Jurkat, Clone E6-1 (cell line): ENCODE data around the gene MLXIP.
A peak's percentile ranks its signal among the peaks of the same experiment; 100 is the strongest.

ENCODE experiments used
- DNase-seq: peaks from one replicate; pipeline ENCODE4 v3.0.0-alpha.2; 2011; ENCODE audit warnings: low read depth, low spot score
- H3K4me3 ChIP-seq: 2 replicates; pipeline ENCODE4 v1.5.1; 2011; ENCODE audit warnings: mild to moderate bottlenecking, low read length, control low read depth, moderate library complexity

The MLXIP gene

DNA sequence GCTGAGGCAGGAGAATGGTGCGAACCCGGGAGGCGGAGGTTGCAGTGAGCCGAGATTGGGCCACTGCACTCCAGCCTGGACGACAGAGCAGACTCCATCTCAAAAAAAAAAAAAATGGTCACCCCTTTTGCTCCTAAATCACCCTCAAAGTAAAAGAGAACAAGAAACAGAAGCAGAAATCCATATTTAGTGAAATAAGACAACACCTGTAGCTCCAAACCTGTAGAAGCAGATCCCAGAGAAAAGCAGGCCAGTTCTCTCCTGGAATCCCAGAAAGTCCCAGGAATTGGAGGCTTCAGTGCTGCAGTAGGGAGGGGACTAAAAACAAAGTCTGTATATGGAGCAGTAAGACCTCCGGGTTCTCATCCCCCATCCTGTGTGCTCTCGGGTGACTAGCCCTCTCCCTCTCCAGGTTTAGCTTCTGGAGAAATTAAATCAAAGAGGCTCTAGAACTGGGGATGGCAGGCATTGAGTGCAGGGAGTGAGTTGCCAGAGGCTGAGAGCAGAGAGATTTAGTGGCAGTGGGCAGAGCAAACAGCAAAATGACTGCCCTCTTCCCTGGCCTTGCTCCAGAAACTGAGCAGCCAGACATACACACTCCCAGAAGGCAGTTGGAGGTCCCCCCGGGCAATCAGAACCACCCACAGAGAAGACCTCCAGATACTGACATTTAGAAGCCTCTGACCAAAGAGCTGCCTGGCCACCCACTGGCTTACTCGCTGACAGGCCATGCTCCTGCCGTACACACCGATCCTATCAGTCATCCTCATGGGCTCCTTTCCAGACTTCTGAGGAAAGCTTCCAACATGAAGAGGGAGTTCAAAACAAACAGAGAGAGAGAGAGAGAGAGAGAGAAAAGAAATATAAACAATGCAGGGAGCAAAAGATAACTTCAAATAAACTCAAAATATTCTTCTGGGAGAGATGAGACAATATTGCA is 6.3 kb upstream of the MLXIP start:
- no peak overlapping the region for H3K4me3 ChIP-seq
- DNase-seq, result no peak

DNA sequence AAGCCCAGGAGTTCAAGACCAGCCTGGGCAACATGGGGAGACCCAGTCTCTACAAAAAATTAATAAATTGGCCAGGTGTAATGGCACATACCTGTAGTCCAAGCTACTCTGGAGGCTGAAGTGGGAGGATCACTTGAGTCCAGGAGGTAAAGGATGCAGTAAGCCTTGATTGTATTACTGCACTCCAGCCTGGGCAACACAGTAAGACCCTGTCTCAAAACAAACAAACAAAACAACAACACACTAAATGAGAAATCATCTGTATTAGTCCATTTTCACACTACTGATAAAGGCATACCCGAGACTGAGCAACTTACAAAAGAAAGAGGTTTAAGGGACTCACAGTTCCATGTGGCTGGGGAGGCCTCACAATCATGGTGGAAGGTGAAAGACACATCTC is 4.7 kb upstream of the MLXIP start:
- no peak for DNase-seq
- no peak overlapping the region for H3K4me3 ChIP-seq

DNA sequence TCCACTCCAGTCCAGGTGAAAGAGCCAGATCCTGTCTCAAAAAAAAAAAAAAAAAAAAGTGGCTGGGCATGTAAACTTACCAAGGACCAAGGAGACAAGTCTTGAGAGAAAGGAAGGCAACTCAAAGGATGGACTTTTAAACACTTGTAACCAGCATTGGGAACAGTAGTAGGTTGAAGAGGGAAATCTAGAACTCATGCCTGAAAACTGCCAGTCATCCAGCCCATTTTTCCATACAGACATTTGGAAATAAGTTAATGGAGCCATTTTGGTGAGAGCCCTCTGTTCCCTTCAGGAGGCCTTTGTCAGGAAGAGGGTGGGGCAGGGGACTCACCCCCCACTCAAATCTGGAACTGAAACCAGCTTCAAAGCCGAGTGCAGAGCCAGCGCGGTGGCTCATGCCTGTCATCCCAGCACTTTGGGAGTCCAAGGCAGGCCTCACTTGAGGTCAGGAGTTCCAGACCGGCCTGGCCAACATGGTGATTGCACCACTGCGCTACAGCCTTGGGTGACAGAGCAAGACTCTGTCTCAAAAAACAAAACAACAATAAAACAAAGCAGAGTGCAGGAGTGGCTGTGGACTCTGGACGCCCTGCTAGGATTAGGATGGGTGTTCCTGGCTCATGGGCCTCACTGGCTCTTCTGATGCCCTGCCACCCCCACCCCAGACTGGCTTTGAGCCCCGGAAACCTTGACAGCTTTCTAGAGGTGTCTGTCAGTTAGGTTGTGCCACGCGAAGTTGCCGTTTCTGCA is 1.6 kb upstream of the MLXIP start:
- DNase-seq, result no peak
- no peak overlapping the region for H3K4me3 ChIP-seq

DNA sequence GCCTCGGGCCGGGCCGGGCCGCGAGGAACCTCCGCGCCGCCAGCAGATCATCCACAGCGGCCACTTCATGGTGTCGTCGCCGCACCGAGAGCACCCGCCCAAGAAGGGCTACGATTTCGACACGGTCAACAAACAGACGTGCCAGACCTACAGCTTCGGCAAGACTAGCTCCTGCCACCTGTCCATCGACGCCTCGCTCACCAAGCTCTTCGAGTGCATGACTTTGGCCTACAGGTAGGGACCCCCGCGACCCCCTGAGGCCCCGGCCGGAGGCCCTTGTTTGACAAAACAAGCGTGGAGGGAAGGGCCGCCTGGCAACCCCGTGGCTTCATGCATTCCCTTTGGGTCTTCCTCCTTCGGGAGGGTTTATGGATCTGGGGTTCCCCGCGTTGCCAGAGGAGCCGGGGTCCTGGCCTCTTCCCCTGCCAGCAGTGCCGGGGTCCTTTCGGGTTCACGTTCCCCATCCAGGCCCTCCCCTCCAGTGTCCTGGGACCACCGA is 526 bp downstream of the MLXIP start:
- no peak for DNase-seq

DNA sequence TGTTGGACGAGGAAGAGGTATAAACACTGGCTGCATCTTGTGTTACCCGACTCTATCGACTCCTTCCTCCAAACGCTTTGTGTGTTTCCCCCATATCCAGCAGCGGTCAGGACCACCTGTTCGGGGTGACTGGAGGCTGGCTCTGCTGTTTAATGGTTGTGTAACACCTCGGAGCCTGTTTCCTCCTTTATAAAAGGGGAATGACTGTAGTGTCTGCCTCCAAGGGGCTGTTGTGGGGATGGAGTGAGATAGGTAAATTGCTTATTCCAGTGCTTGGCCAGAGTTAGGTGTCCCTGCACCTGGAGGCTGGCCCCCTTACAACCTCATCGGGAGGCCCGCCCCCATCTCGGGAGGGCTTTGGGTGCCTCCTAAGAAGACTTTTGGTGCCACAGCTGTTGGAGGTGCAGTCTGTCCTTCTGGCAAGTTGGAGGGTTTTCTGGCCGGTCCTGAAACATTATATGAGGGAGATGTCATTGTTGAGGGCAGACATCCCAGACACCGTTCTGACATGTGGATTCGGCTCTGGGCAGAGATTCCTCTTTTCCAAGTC is 1.1 kb downstream of the MLXIP start:
- H3K4me3 ChIP-seq, result peak overlapping the region; percentile 89
- no peak for DNase-seq

More for the DNA sequence above, 526 bp downstream of the MLXIP start:
- H3K4me3 ChIP-seq, result peak overlapping the region; percentile 89

DNA sequence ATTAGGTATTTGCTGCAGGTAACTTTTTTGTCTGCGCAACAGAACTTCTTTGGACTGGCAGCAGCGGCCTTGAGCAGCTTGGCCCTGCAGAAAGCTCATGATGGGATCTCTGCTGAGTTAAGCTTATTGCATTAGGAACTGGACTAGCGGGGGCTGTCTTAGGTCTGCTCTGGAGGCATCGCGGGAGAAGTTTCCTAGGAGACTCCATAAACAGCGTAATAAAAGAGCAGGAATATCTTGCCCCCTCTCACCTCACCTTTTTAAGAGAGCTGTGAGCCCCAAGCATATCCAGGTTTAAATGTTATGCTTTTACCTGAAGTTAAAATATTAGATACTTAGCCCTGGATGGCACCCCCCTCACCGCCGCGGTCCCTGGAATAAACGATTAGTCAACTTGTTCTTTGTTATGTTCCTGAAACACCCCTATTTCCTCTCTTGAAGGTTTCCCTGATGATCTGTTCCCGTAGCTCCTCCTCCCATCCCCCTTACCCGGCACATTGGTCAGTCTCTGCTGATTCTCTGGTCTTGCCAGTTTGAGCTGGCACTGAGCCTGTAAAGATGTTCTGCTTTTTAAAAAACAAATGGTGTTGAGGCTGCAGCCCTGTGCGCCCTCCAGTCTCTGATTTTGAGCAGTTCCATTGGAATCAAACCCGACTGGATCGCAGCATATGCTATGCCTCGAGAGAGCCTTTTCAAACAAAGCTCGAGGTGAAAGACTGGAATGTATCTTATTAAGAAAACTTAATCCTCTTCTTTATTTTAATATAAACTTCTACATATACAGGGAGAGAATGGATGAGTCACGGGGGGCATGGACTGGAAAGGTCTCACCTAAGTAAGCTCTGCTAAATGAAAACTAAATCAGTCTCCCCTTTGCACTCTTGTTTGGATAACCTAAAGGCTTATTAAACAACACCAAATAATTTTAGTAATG is 1.9 kb downstream of the MLXIP start:
- no peak for DNase-seq
- H3K4me3 ChIP-seq, result peak overlapping the region; percentile 89

DNA sequence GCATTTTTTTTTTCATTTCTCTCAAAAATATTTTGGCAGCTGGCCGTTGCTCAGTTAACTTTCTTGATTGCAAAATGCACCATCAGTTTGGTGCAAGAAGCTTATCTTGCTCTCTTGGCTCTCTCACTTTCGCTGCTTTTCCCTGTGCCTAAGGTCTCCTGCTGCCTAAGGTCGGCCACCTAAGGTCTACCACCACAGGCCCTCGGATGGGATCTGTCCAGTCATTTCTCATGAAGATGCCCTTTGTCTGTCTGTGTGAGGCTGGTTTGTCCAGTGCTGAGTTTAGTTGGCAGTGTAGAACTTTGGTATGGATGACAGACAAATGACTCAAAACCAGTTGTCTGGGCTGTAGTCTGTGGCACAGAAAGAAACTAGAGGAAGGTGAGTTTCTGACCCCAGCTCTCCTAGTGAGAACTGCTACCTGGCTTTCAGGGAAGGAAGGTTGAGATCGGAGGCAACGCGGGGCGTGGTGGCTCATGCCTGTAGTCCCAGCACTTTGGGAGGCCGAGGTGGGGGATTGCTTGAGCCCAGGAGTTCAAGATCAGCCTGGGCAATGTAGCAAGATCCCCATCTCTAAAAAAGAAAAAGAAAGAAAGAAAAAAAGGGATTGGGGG is 2.6 kb downstream of the MLXIP start:
- peak overlapping the region; percentile 89 for H3K4me3 ChIP-seq
- DNase-seq, result no peak

DNA sequence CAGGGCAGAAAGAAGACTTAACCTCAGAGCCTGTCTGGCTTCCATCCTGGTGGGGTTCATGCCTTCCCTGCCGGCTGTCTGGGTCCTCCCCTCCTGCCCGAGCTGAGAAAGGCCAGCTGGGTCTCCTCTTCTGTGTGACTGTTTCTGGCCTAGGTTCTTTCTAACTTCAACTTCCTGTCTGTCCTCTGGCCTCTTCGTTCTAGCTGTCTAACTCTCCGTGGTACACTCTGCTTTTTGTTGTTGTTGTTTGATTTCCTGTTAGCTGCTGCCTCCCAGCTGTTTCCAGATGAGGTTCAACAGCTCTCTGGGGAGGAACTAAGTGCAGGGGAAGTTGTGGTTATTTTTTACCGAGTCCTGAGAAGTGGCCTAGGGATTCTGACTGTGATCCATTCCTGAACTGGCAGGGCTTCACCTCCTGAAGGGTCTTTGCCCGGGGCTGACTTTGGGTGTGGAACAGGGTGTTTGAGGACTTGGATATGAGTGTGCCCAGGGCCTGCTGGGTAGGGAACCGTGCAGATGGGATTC is 3.2 kb downstream of the MLXIP start:
- DNase-seq, result peak; percentile 92
- H3K4me3 ChIP-seq, result peak overlapping the region; percentile 89

DNA sequence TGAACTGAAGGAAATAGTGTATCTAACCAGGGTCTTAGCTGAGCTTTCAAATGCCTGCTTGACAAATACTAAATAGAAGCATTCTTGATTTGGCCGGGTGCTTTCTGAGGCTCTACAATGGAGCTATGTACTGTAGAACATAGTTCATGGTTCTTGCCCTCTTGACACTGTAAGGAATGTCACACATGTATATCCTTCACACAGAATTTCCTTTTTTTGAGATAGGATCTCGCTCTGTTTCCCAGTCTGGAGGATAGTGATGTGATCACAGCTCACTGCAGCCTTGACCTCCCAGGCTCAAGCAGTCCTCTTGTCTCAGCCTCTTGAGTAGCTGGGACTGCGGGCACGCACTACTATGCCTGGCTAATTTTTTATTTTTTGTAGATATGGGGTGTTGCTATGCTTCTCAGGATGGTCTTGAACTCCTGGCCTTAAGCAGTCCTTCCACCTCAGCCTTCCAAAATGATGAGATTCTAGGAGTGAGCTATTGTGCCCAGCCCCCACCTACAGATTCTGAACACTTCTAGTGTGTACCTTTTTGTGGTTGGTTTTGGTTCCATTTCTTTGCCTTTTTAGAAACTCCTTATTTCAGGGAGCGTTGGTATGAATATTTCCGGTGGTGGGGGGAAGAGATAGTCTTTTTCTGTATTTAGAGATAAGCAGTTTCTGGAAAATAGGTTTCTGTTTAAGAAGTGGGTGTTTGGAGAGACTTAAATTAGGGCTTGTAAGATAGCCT is 4.2 kb downstream of the MLXIP start:
- peak overlapping the region; percentile 36 for H3K4me3 ChIP-seq
- peak; percentile 64 for DNase-seq

DNA sequence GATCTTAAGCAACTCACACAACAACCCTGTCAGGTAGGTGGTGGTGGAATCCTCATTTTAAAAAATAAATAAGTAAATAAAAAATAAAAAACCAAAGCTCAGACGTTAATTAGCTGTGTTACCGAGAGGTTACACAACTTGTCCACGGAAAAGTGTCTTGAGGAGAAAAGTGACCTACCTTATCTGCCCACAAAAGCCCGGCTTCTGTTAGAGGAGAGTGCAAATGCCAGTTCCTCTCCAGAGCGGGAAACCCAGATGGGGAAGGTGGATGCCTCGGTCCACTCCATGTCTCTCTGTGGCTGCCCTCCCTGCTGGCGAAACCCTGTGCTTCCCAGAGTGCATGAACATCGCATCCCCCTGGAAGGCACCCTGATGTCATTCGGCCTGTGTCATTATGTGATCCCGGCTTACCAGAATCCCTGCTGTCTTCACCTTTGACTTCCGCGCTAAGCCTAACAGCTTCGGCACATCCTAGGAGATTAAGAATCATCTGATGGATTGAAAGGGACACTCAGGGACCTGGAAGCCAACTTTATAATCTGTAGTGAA is 6.4 kb downstream of the MLXIP start:
- no peak for DNase-seq
- H3K4me3 ChIP-seq, result no peak overlapping the region

DNA sequence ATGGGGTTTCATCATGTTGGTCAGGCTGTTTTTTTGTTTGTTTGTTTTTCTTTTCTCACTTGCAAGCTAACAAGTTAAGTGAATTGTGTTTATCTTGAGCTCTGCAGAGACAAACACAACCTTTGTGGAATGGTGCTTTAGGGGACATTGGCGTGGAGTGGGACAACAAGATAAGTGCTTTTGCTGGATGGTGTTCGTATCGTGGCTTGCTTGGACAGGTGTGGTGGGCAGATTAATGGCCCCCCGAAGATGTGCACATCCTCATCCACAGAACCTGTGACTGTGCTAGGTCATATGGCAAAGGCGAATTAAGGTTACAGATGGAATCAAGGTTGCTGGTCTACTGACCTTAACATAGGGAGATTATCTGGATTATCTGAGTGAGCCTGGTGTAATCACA is 7.0 kb downstream of the MLXIP start:
- H3K4me3 ChIP-seq, result no peak overlapping the region; the same call in 1 of the 2 replicates

DNA sequence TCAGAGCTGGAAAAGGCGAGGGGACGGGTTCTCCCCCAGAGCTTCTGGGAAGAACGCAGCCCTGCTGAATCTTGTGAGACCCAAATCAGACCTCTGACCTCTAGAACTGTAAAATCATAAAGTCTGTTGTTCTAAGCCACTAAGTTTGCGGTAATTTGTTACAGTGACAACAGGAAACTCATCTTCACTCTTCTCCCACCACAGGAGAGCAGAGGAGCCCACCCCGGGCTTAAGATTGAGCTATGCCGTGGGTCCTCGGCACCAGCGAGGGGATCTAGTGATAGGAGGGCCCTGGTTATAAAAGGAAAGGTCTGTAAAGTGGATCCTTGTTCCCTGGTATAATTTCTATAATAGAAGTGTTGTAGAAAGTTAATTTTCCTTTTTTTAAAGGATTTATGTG is 7.6 kb downstream of the MLXIP start:
- DNase-seq, result no peak

More for the DNA sequence above, 7.0 kb downstream of the MLXIP start:
- DNase-seq, result no peak

DNA sequence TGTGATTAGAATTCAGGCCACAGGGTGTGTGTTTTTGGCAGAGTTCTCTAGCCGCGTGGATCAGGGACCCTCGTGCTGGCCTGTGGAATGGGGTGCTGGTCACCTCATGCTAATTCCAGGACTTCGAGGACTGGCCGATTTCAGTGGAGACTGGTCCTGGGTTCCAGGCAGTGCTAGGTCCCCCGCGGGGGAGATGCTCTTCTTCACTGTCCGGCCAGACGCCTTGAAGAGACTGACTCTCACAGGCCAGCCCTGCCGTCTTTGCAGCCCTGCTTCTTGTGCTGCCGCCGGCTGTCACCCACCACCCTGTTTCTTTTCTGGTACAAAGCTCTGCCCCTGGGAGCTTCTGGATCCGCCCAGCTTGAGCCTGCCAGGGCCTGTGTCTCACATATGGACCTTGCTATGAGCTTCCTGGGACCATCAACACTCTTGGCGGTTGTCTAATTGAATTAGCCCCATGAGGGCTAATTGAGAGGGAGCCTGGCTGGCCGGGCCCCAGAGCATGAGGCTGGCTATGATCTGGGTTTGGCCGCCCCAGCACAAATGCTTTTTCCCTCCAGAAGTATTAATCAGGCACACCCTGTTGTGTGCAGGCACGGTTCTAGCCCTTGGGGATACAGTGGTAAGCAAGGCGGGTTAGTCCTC is 8.2 kb downstream of the MLXIP start:
- H3K4me3 ChIP-seq, result no peak overlapping the region
- DNase-seq, result no peak

More for the DNA sequence above, 7.6 kb downstream of the MLXIP start:
- peak overlapping the region; percentile 13 for H3K4me3 ChIP-seq

DNA sequence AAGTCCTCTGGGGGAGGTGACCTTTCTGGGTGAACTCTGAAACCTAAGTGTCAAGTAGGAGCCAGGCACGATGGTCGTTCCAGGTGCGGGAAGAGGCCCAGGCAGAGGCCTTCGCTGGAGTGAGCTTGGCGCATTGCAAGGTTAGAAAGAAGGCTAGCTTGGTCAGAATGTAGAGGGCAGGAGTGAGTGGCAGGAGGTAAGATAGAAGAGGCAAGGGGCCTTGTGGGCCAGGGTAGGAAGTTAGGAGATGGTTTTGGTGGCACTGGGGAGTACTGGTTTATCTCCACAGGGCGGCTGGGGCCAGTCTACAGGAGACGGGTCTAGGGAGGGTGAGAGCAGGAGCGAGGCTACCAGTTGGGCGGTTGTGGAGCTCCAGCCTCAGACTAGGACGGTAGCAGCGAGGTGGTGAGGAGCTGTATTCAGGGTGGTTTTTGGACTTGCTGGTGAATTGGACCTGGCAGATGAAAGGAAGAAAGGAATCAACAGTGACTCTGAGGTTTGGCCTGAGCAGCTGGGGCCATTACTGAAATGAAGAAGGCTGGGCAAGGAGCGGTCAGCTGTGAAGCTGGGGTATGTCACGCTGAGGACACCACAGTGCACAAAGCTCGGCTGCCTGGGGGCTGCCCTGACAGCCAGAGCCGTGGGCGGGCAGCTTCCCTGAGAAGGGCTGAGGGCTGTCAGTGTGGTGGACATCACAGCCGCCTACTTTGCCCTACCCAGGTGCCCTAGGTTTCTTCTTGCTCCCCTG is 9.0 kb downstream of the MLXIP start:
- no peak for DNase-seq

DNA sequence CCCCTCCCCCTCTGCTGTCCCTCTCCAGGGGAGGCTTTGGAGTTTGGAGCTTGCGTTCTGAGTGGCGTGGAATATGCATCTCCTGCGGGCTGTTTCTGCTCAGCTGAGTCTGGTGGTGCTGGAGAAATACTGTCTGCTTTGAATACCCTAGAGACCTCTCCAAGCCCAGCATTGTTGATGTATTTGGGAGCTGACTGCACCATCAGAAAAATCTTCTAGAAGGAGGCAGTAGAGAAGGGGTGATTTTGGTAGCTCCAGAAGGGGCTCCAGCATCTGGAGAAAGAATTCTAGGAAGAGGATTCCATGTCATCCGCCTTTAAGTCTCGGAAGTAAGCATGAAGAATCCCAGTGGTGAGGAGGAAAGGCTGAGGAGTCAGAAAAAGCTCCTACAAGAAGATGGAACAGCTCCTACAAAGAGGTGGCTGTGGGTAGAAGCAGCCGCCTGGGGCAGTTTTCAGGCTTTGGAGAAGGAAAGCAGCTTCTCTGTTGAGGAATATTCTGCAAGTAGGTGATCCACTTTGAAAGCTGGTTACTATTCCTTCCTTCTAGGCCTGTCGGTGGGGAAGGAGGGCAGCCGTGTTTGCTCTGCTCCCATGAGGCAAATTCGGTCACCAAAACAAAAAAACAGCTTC is 9.7 kb downstream of the MLXIP start:
- H3K4me3 ChIP-seq, result no peak overlapping the region
- no peak for DNase-seq

More for the DNA sequence above, 9.0 kb downstream of the MLXIP start:
- H3K4me3 ChIP-seq, result no peak overlapping the region

DNA sequence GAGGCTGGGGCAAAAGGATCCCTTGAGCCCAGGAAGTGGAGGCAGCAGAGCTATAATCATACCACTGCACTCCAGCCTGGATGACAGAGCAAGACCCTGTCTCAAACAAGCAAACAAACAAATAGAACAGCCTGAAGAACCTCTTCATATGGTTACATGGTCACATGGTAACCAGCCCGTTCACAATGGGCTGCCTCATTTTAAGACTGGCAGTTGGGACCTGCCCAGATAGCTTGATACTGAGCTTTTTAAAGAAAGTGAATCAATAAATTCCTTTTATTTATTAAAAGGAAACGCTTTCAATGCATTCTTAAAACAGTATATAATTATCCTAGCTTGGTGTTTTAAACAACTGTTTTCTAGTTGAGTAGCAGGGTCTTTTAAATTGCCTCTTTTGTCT is 10.5 kb downstream of the MLXIP start:
- no peak overlapping the region for H3K4me3 ChIP-seq
- no peak for DNase-seq
